ENCODE measurements around the gene RABGEF1.
"Not testable (repeated sequence)": the region's sequence is repeated elsewhere in the genome, so short reads cannot be mapped to it uniquely, and the experiment has no call there.

The RABGEF1 gene

DNA sequence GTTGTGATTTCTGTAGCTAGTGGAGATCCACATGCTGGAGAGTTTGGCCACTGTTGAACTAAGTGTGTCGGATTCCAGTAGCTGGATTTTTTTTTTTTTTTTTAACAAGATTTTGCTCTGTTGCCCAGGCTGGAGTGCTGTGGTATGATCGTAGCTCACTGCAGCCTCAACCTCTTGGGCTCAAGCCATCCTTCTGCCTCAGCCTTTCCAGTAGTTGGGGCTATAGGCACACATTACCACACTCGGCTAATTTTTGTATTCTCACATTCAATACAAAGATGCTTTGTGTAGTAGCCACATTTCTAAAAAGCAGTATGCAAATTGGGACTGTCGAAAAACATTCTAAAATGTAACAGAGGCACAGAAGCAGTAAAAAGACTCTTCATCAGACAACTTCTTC lies 63.5 kb downstream of the RABGEF1 start:
- no peak overlapping the region for H3K4me3 ChIP-seq (ENCODE audit: low read depth, low read length)

DNA sequence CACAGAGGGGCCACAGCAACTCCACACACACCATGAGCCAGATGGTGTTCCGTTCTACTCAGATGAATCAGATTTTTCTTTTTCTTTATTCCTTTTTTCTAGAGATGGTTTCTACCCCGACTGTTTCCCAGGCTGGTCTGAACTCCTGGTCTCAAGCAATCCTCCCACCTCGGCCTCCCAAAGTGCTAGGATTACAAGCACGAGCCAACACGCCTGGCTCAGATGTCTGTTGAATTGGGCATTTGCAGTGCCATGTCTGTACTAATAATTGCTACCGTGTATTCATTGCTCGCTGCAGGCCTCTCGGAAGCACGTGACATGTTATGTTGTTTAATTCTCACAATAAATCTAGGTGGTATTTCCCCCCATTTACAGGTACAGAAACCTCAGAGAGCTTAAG lies 67.2 kb downstream of the RABGEF1 start:
- no peak overlapping the region for H3K4me3 ChIP-seq (ENCODE audit: low read depth, low read length)

DNA sequence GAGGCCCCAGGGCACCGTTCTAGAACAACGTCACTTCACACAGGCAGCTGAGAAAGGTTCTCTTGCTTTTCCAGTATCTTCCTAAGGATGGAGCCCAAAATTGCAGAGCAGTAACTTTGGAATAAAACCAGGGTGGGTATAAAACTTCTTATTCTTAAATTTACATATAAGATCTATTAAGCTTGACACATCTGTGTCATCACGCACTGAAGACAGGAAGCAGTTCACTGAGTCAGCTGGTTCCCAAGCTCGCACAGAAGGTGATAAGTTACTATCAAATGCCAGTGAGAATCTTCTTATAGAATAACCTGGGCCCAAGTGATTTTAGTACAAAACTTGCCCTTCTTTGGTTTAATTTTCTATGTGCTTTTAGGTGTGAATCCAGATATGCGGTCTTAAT lies 70.2 kb downstream of the RABGEF1 start:
- no peak overlapping the region for H3K4me3 ChIP-seq (ENCODE audit: low read depth, low read length)

- H3K4me3 ChIP-seq (ENCODE audit: low read depth, low read length), result not testable (repeated sequence)
Observed at GRCh38 chr7:66815186-66815875, 74.8 kb downstream of the RABGEF1 start.

DNA sequence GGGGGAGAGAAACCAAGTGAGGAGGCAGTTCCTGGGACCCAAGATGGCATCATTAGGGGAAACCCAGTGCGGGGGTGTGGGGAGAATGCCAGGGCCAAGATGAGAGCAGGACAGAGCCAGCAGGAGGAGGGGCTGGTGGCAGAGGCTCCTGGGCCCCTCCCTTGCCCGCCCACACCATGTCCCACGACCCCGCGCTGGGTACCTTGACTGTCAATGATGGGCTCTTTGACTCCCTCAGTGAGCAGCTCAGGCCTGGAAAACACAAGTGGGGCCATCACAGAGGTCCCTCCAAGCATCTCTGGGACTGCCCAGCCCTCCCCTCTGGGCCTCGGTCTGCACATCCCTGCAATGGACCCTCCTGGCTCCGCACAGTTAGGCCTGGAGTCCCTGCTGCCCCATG lies 75.4 kb downstream of the RABGEF1 start:
- no peak overlapping the region for H3K4me3 ChIP-seq (ENCODE audit: low read depth, low read length)

DNA sequence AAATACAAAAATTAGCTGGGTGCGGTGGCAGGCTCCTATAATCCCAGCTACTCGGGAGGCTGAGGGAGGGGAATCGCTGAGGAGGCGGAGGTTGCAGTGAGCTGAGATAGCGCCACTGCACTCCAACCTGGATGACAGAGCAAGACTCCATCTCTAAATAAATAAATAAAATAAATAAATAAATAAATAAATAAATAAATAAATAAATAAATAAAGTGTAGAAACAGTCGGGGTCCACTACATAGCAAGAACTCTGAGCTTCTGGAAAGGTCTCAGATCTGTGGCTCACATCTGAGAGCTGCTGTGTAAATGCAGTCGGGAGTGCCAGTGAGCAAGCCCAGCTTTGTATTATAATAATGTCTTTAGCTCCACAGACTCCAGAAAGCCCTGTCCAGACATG lies 76.1 kb downstream of the RABGEF1 start:
- H3K4me3 ChIP-seq (ENCODE audit: low read depth, low read length), result not testable (repeated sequence)

DNA sequence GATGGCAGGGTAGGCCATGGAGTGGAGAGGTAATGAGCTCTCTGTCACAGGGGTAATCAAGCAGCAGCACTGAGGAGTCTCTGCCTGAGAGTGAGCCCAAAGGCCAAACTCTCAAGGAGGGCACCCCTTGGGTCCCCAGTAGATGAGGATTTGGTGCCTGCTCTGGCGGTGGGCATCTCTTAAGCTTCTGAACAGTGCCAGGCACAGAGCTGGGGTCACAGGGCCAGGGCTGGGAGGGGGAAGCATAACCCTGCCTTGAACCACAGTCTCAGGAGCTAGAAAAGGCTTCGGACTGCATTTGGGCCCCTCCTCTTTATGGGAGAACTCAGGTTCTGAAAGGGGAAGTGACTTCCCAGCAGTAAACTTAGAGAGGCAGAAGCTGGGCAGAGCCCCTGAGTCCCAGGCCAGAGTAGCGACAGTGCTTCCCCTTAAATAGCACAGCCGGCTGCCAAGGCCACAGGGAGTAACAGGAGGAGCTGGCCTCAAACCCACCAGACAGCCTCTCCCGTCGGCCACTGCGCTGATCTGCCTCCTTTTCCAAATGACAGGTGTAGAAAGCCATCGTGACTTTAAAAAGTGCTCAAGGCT lies 76.8 kb downstream of the RABGEF1 start:
- H3K4me3 ChIP-seq (ENCODE audit: low read depth, low read length), result not testable (repeated sequence)

DNA sequence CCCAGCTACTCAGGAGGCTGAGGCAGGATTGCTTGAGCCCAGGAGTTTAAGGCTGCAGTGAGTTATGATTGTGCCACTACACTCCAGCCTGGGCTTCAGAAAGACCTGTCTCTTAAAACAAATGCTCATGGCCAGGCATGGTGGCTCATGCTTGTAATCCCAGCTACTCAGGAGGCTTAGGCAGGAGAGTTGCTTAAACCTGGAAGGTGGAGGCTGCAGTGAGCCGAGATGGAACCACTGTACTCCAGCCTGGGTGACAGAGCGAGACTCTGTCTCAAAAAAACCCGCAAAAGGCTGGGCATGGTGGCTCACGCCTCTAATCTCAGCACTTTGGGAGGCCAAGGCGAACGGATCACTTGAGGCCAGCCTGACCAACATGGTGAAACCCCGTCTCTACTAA lies 77.4 kb downstream of the RABGEF1 start:
- not testable (repeated sequence) for H3K4me3 ChIP-seq (ENCODE audit: low read depth, low read length)

- H3K4me3 ChIP-seq (ENCODE audit: low read depth, low read length), result no peak overlapping the region
Observed at GRCh38 chr7:66824041-66824440, 83.5 kb downstream of the RABGEF1 start.

DNA sequence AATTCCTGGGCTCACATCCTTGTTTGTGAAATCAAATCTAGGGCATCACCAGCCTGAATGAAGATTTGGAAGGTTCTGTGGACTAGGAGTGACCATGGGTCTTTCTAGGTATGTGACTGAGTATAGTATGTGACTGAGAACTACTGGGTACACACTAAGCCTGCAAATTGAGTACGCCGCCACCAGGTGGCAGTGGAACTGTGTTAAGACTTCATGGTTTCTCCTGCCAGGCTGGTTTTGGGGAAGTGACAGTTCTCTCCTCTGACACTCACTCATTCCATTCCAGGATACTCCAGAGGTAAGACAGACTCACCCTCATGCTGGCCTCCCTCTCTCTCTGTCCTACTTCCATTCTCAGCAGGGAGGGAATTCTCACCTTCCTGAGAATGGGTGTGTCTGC lies 85.0 kb downstream of the RABGEF1 start:
- not testable (repeated sequence) for H3K4me3 ChIP-seq (ENCODE audit: low read depth, low read length)

DNA sequence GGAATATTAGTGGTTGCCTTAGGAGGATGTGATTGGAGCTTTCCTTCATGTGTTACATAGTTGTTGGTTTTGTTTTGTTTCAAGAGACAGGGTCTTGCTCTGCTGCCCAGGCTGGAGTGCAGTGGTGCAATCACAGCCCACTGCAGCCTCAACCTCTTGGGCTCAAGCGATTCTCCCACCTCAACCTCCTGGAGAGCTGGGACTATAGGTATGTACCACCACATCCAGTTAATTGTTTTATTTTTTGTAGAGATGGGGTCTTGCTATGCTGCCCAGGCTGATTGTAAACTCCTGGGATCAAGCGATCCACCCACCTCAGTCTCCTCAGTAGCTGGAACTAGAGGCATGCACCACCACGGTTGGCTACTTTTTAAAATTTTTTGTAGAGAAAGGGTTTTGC lies 86.1 kb downstream of the RABGEF1 start:
- no peak overlapping the region for H3K4me3 ChIP-seq (ENCODE audit: low read depth, low read length)

DNA sequence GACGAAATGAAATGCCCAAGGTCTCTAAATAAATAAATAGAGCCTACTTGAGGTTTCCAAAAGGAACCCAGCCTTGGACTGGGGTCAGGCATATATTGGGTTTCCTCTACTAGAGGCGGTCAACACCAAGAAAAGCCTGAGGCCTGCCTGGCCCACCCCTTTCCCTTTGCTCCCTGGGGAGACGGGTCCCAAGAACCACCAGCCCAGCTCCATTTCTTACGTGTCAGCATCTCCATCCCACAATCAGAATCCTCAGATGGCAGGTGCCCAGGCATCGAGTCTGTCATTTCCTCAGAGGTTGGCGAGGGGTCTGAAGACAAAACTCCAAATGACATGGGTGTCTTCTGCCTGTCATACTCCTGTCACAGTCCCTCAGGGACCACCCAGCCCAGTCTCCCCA lies 90.4 kb downstream of the RABGEF1 start:
- not testable (repeated sequence) for H3K4me3 ChIP-seq (ENCODE audit: low read depth, low read length)

- H3K4me3 ChIP-seq (ENCODE audit: low read depth, low read length), result no peak overlapping the region
Observed at GRCh38 chr7:66832531-66833351, 92.2 kb downstream of the RABGEF1 start.

- H3K4me3 ChIP-seq (ENCODE audit: low read depth, low read length), result no peak overlapping the region
Observed at GRCh38 chr7:66837007-66837406, 96.5 kb downstream of the RABGEF1 start.

GRCh38 chr7:66837661-66838060 lies 97.1 kb downstream of the RABGEF1 start:
- H3K4me3 ChIP-seq (ENCODE audit: low read depth, low read length), result no peak overlapping the region

DNA sequence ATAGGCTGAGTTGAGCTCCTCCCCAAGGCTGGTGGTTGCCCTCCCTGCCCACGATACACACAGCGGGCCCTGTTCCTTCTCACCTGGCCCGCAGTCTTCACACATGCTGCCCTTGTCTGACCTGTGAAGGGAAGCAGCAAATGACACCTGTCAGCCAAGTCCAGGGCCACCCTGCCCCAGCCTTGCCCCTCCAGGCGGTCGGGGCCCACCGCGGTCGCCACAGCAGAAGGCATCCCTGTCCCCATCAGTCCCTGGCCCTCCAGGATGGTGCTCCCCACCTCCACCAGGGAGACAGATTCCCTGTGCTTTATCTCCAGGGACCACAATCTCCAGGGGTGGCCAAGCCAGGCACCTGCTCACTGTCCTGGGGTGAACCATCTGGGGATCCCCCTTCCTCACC lies 99.3 kb downstream of the RABGEF1 start:
- H3K4me3 ChIP-seq (ENCODE audit: low read depth, low read length), result no peak overlapping the region

DNA sequence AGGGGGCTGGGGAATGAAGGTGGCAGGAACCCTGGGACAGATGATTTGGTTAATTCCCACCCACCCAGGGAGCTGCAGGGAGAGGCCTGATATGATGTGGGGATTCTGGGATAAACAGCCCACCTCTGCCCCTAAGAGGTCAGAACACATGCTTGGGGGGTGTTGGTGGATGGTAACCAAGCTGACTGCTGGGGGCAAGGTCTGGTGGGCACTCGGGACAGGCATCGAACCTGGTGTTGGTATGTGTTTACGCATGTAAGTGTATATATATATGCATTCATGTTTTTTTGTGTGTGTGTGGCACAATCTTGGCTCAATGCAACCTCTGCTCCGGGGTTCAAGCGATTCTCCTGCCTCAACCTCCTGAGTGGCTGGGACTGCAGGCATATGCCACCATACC lies 99.8 kb downstream of the RABGEF1 start:
- H3K4me3 ChIP-seq (ENCODE audit: low read depth, low read length), result no peak overlapping the region

DNA sequence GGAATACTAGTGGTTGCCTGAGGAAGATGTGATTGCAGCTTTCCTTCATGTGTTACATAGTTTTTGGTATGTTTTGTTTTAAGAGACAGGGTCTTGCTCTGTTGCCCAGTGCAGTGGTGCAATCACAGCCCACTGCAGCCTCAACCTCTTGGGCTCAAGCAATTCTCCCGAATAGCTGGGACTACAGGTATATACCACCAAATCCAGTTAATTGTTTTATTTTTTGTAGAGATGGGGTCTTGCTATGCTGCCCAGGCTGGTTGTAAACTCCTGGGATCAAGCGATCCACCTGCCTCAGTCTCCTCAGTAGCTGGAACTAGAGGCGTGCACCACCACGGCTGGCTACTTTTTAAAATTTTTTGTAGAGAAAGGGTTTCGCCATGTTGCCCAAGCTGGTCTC lies 101.4 kb downstream of the RABGEF1 start:
- no peak overlapping the region for H3K4me3 ChIP-seq (ENCODE audit: low read depth, low read length)

- H3K4me3 ChIP-seq (ENCODE audit: low read depth, low read length), result not testable (repeated sequence)
Observed at GRCh38 chr7:66843492-66843891, 103.0 kb downstream of the RABGEF1 start.

DNA sequence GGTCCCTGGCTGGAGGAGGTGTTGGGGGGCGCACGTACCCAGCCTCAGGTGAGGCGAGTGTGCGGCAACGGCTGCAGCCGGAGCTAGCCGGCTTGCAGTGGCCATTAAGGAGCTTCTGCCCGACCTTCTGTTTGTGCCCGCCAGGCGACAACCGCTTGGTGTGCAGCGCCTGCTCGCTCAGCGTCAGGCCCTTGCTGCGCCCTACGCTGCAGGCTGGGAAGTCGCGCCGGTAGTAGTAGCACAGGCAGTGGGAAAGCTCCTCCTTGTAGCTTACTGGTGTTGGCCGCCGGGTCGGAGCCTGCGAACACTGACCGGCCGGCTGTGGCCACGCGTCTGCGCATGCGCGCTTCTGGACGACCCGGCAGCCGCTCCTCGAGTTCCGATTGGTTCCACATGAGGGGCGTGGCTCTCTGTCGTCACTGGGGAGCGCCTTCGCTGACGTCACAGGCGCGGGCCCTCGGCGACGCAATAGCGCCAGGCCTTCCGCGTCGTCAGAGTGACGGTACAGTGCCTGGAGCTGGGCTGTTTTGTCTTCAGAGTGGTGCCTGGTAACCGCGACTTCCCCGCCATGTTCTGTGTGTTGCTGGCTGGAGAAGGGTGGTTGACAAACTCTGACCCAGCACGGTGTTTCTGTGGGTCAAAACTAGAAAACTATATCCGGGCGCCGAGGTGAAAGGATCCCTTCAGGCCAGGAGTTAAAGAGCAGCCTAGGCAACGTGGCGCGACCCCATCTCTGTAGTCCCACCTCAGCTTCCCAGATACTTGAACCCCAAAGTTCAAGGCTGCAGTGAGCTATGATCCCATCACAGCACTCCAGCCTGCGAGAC lies 104.2 kb downstream of the RABGEF1 start:
- peak overlapping the region; percentile 94 for H3K4me3 ChIP-seq (ENCODE audit: low read depth, low read length)

DNA sequence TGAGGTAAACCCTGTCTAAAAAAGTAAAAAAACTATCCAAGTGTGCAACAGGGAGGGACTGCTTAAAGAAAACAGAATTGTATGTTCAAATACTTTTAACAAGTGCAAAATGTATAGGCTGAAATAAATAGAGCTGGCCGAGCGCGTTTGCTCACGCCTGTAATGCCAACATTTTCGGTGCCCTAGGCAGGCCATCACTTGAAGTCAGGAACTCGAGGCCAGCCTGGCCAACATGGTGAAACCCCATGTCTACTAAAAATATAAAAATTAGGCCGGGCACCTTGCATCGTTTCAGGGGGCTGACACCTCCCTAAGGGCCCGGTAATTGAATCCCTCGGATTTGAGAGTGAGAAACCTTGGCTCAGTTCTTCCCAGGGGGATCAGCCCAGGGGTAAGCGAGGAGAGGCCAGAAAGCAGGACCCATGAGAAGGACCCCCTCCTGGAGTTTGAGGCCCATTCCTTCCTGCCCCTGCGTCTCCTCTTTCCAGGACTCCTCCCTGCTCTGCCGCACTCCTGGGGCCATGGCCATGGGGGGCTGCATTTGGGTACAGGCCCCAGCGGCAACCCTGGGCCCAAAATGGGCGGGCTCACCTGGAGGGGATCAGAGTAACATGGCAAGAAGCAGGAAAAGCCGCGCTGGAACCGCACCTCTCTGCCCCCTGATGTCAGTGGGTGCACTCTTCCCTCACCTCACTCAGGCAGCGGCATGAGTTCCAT lies 105.0 kb downstream of the RABGEF1 start:
- H3K4me3 ChIP-seq (ENCODE audit: low read depth, low read length), result peak overlapping the region; percentile 94

Data from iPS-11a (cell line).